ENCODE results near the gene ACKR2.

ACKR2 gene

DNA sequence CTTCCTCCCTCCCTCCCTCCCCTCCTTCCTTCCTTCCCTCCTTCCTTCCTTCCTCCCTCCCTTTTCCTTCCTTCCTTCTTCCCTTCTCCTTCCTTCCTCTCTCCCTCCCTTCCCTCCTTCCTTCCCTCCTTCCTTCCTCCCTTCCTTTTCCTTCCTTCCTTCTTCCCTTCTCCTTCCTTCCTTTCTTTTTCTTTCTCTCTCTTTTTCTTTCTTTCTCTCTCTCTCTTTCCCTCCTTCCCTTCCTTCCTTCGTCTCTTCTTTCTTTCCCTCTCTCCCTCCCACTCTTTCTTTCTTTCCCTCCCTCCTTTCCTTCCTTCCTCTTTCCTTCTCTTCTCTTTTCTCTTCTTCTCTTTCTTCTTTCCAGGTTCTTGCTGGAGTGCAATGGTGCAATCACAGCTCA is 94.8 kb downstream of the ACKR2 start:
- TF ChIP-seq, protein P1, sequence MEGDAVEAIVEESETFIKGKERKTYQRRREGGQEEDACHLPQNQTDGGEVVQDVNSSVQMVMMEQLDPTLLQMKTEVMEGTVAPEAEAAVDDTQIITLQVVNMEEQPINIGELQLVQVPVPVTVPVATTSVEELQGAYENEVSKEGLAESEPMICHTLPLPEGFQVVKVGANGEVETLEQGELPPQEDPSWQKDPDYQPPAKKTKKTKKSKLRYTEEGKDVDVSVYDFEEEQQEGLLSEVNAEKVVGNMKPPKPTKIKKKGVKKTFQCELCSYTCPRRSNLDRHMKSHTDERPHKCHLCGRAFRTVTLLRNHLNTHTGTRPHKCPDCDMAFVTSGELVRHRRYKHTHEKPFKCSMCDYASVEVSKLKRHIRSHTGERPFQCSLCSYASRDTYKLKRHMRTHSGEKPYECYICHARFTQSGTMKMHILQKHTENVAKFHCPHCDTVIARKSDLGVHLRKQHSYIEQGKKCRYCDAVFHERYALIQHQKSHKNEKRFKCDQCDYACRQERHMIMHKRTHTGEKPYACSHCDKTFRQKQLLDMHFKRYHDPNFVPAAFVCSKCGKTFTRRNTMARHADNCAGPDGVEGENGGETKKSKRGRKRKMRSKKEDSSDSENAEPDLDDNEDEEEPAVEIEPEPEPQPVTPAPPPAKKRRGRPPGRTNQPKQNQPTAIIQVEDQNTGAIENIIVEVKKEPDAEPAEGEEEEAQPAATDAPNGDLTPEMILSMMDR (IDR thresholded peaks at IDR 0.05) = no peak

DNA sequence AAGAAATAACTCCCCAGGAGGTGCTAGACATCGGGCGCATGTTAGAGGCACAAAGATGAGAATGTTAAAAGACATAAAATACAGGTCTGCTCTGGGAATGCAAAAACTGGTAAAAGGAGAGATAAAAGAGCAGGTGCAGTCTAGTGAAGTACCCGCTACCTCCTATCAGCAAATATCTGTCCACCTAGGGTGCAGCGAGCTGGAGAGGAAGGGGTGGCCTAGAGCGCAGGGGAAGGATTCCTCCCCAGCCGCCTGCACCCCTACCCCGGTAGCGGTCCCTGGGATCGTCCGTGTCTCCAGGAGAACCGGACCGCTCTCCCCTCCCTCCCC is 96.5 kb downstream of the ACKR2 start:
- TF ChIP-seq, protein P1 (IDR thresholded peaks at IDR 0.05) = no peak

DNA sequence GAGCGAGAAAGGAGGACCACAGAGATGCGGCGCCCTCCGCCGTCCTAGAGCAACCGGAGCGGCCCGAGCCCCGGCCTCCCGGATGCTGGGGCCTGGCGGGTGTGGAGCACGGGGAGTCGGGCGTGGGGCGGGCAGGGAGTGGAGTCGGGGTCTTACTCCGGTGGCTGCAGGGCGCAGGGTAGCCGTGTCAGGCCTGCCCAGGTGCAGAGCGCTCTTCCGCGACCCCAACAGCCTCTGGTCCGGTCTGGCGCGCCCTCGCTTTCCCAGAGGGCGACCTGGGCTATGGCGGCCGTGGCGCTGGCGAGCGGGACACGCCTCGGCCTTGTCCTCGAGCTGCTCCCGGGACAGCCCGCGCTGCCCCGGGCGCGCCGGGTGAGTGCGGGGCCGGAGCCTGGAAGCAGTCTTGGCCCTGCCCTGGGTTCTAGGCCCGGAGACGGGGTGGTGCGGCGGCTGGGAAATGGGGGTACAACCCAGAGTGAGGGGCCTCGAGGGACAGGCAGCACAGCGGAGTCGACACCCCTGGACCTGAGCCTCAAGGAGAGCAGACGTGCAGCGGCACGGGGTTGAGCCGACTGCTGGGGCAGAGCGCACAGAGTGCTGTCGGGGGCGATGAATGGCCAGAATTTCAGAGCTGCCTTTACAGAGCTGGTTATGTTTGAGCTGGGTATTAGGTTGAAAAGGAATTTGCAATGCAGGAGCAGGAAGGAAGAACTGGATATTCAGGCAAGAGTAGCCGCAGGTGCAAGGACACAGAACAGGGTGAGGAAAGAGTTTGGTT is 97.0 kb downstream of the ACKR2 start, which contains the start of gene ZNF662:
Gene ZNF662 (plus strand): TSS at position 73 of the 778 bp plus-strand sequence. CDS start 1,973 bp downstream, outside the sequence.
- TF ChIP-seq, protein P1 (IDR thresholded peaks at IDR 0.05) = no peak

DNA sequence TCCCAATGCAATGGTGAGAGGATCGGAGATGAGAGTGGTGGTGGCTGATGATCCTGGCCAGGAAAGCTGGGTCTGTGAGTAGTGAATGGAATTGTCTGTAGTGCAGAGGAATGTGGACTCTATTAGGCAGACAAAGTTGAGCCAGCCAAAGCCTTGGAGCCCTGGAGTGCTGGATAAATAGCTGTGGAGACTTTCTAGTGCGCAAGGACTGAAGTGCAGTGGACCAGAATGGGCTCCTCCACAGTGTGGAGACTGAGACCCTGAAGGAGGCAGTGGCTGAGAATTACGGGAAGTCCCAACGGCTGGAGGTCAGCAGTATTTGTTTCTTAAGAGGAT is 97.6 kb downstream of the ACKR2 start:
- TF ChIP-seq, protein P1 (IDR thresholded peaks at IDR 0.05) = no peak

DNA sequence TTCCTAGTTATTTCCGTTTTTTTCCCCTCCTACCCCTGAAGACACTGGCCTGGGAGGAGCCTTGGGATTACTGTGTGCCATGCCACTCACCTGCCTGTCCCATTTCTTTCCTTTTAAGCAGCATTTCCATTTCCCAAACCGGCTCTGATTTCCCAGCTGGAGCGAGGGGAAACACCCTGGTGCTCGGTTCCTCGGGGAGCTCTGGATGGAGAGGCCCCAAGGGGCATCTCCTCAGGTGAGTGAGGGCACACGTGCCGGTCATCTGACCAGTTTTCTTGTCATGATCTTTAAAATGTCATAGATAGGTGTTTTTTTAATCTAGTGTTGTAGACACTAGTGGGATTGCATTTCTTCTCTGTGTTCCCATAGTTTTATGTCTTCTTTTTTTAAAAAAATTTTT is 99.4 kb downstream of the ACKR2 start:
- TF ChIP-seq, protein P1 (IDR thresholded peaks at IDR 0.05) = no peak

DNA sequence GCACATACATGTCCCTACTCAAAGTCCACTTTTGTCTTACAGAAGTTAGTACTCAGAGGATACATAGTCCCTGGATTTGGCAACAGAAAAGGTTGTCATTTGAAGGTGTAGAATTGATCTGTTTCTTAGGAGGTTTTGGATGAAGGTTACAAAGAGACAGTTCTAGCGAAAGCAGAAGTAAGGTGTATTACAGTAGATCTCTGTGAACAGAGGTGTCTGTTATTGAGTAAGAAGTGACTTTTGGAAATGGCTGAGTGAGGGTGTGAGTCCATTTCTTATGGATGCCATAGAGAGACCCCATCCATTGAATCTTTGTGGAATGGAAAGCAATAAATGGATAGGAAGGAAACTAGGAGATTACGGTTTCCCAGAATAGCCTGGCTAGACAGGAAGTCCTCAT is 102.3 kb downstream of the ACKR2 start:
- TF ChIP-seq, protein P1 (IDR thresholded peaks at IDR 0.05) = no peak

DNA sequence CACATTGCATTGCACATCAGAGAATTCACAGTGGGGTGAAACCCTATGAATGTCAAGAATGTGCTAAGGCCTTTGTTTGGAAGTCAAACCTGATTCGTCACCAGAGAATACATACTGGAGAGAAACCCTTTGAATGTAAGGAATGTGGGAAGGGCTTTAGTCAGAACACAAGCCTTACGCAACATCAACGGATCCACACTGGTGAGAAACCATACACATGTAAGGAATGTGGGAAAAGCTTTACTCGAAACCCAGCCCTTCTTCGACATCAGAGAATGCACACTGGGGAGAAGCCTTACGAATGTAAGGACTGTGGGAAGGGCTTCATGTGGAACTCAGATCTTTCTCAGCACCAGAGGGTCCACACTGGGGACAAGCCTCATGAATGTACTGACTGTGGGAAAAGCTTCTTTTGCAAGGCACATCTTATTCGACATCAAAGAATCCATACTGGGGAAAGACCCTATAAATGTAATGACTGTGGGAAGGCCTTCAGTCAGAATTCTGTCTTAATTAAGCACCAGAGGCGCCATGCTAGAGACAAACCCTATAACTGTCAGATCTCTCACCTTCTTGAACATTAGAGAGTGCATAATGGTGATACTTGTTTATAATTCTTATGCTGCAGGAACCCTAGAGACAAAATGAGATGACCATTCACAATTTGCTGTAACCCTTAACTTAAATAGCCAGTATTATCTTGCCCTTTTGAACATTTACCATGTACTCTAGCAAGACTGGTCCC is 105.7 kb downstream of the ACKR2 start:
- TF ChIP-seq, protein P1 (IDR thresholded peaks at IDR 0.05) = no peak

Measured in LNCAP (cell line).